Measurements from ENCODE around the gene CARS1. TPM values are rescaled to one million over a fixed set of nuclear protein-coding genes. Genes with fewer than 3 reads are reported as not detected.

Gene CARS1
- total and polyA plus RNA-seq, 4 donors: 27.3 to 62.3 (median 37.7) TPM

- Histone ChIP-seq H3K9me3 (ENCODE audit: control insufficient read depth in 4 of 4, insufficient read depth in 3 of 4, low read length in 3 of 4) (peaks cover 0 to 3% (median 0%) of the 10 kb centered on the region in 4 donors), H3K36me3 (ENCODE audit: control insufficient read depth in 4 of 4, insufficient read depth in 4 of 4, low read length in 4 of 4) (peaks cover 8 to 50% (median 19%) of the 10 kb centered on the region in 4 donors), H3K9ac (ENCODE audit: insufficient read depth in 1 of 2, low read length in 2 of 2) (no peak overlapping the region), H3K4me1 (ENCODE audit: control insufficient read depth in 5 of 5, insufficient read depth in 5 of 5, low read length in 5 of 5) (peaks cover 0 to 5% (median 0%) of the 10 kb centered on the region in 5 donors), H3K27ac (ENCODE audit: low read depth in 1 of 2, low read length in 1 of 2) (no peak overlapping the region), H3K4me3 (no peak overlapping the region), H3K27me3 (ENCODE audit: control insufficient read depth in 3 of 3, insufficient read depth in 3 of 3, low read length in 2 of 3) (no peaks in the 10 kb centered on the region)
- 78 to 94% methylated on average over 4 of the region's 4 CpGs for WGBS, 2 donors
- no peak for TF ChIP-seq CTCF (IDR thresholded peaks at IDR 0.05; ENCODE audit: control extremely low read depth, extremely low read depth)
- DNase-seq: no peak
- no peak for ATAC-seq (ENCODE audit: insufficient read depth, low FRiP score)
These were observed 34.2 kb downstream of the CARS1 start for GRCh38 chr11:3022982-3023381.

GRCh38 chr11:3022300-3022967 lies 34.8 kb downstream of the CARS1 start:
- Histone ChIP-seq H3K9ac (ENCODE audit: insufficient read depth in 1 of 2, low read length in 2 of 2) (no peak overlapping the region), H3K36me3 (ENCODE audit: control insufficient read depth in 4 of 4, insufficient read depth in 4 of 4, low read length in 4 of 4) (peaks cover 8 to 53% (median 20%) of the 10 kb centered on the region in 4 donors), H3K4me1 (ENCODE audit: control insufficient read depth in 5 of 5, insufficient read depth in 5 of 5, low read length in 5 of 5) (peaks cover 0 to 5% (median 0%) of the 10 kb centered on the region in 5 donors), H3K27me3 (ENCODE audit: control insufficient read depth in 3 of 3, insufficient read depth in 3 of 3, low read length in 2 of 3) (no peaks in the 10 kb centered on the region), H3K9me3 (ENCODE audit: control insufficient read depth in 4 of 4, insufficient read depth in 3 of 4, low read length in 3 of 4) (peaks cover 0 to 3% (median 0%) of the 10 kb centered on the region in 4 donors), H3K4me3 (no peak overlapping the region), H3K27ac (ENCODE audit: low read depth in 1 of 2, low read length in 1 of 2) (no peak overlapping the region)
- ATAC-seq (ENCODE audit: insufficient read depth, low FRiP score): no peak
- WGBS, 2 donors: 33 to 70% methylated on average over 14 of the region's 14 CpGs
- no peak for DNase-seq
- TF ChIP-seq CTCF (IDR thresholded peaks at IDR 0.05; ENCODE audit: control extremely low read depth, extremely low read depth): no peak

GRCh38 chr11:3021125-3021524 lies 36.1 kb downstream of the CARS1 start:
- Histone ChIP-seq H3K4me3 (no peak overlapping the region), H3K27me3 (ENCODE audit: control insufficient read depth in 3 of 3, insufficient read depth in 3 of 3, low read length in 2 of 3) (no peaks in the 10 kb centered on the region), H3K27ac (ENCODE audit: low read depth in 1 of 2, low read length in 1 of 2) (no peak overlapping the region), H3K9me3 (ENCODE audit: control insufficient read depth in 4 of 4, insufficient read depth in 3 of 4, low read length in 3 of 4) (no peaks in the 10 kb centered on the region), H3K9ac (ENCODE audit: insufficient read depth in 1 of 2, low read length in 2 of 2) (no peak overlapping the region), H3K4me1 (ENCODE audit: control insufficient read depth in 5 of 5, insufficient read depth in 5 of 5, low read length in 5 of 5) (peaks cover 0 to 5% (median 0%) of the 10 kb centered on the region in 5 donors), H3K36me3 (ENCODE audit: control insufficient read depth in 4 of 4, insufficient read depth in 4 of 4, low read length in 4 of 4) (peaks cover 13 to 53% (median 22%) of the 10 kb centered on the region in 4 donors)
- TF ChIP-seq CTCF (IDR thresholded peaks at IDR 0.05; ENCODE audit: control extremely low read depth, extremely low read depth): no peak
- WGBS, 2 donors: 61 to 71% methylated on average over 4 of the region's 4 CpGs
- no peak for ATAC-seq (ENCODE audit: insufficient read depth, low FRiP score)
- peak in 2 of 3 donors; percentile 22 to 38 for DNase-seq

Measured in lung (tissue), 12 donors.